Stimulated activated naive CD8-positive, alpha-beta T cell treated with anti-CD3 and anti-CD28 coated beads, Interleukin-15, amount 100 ng/mL, for 72 hours (primary cell): ENCODE measurements around the gene PDE5A.

ENCODE experiments used
- ATAC-seq: fragments of 150-1000 bp; cut with Tn5 transposase; 2 replicates; pipeline ENCODE4 v1.10.0; 2021; ENCODE audit warnings: mild to moderate bottlenecking, moderate library complexity
- DNase-seq, 2 donors: peaks; one replicate each; pipeline ENCODE4 v3.0.0; 2021 to 2022
- H3K27ac Mint-ChIP-seq, 2 donors: one replicate each; pipeline ENCODE4 v1.8.0; 2022; ENCODE audit warnings: mild to moderate bottlenecking in 2 of 2, mixed read lengths in 2 of 2, moderate library complexity in 2 of 2
- H3K27me3 Mint-ChIP-seq: one replicate; pipeline ENCODE4 v1.8.0; 2022; ENCODE audit warnings: mixed read lengths
- H3K4me1 Mint-ChIP-seq: one replicate; pipeline ENCODE4 v1.8.0; 2022; ENCODE audit warnings: mild to moderate bottlenecking, mixed read lengths
- H3K4me3 Mint-ChIP-seq, 2 donors: one replicate each; pipeline ENCODE4 v1.8.0; 2022; ENCODE audit warnings: mild to moderate bottlenecking in 2 of 2, mixed read lengths in 2 of 2, moderate library complexity in 1 of 2
- H3K9me3 Mint-ChIP-seq, 2 donors: one replicate each; pipeline ENCODE4 v1.8.0; 2022; ENCODE audit warnings: mixed read lengths in 2 of 2

Gene PDE5A

DNA sequence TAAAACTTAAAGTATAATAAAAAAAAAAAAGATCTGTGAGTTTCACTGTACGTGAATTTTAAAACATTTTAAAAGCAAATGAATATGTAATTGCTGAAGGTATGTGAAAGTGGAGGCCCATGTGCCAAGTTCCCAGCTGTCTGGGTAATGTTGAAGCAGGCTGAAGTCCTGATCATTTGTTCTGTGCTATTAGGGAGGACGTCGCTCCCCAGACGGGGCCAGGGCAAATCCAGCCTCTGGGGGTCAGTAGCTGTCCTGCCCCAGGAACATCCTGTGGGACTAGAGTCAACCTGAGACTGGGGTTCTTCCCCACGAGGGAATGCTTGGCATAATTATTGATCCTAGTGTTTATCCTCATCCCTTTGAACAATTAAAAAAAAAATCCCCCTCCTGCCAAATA, 48.8 kb downstream of the PDE5A start:
- DNase-seq, result no peak
- Mint-ChIP-seq H3K4me1 (no peaks in the 10 kb centered on the region), H3K9me3 (peaks cover 8 to 20% of the 10 kb centered on the region in 2 donors), H3K27me3 (no peaks in the 10 kb centered on the region), H3K4me3 (no peak overlapping the region), H3K27ac (no peak overlapping the region)
- ATAC-seq, result no peak

DNA sequence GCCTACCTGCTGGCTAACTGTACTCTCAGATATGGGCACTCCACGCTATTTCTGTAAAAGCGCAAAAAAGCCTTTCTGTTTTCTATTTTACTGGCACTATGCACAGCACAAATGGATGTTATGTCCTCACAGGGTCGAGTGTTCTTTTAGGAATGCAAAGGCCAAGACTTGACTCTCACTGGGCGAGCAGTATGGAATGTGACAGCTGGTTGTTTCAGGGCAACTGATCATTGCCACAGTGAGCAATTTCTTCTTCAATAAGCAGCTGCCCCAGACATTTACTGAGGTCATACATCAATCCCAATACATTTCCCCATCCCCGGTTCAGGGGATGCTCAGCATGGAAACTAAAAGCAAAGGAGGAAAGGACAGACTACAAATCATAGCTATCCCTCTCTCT, 58.2 kb downstream of the PDE5A start:
- H3K4me3 Mint-ChIP-seq, result no peak overlapping the region
- H3K9me3 Mint-ChIP-seq, result peaks cover 11 to 15% of the 10 kb centered on the region in 2 donors
- no peak for ATAC-seq
- no peaks in the 10 kb centered on the region for H3K27me3 Mint-ChIP-seq
- no peak for DNase-seq
- H3K4me1 Mint-ChIP-seq, result no peaks in the 10 kb centered on the region
- no peak overlapping the region for H3K27ac Mint-ChIP-seq

DNA sequence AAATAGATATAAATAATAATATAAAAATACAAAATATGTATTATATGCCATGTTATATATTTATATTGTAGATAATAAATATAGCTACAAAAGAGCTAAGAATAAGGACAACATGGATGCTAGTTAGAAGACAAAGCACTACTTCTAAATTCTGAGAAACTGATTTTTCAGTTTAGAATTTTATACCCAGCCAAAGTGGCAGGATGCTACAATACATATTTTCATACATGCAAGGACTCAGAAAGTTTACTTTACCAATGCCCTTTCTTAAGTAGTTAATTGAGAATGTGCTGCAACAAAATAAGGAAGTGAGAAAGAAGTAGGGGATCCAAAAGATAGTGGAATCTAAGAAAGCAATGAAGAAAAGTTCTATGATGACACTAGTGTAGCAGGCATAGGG, 64.5 kb downstream of the PDE5A start:
- Mint-ChIP-seq H3K4me3 (no peak overlapping the region), H3K27me3 (no peaks in the 10 kb centered on the region), H3K4me1 (no peaks in the 10 kb centered on the region), H3K9me3 (peaks cover 20 to 22% of the 10 kb centered on the region in 2 donors), H3K27ac (no peak overlapping the region)
- ATAC-seq (no peak), DNase-seq (no peak)

DNA sequence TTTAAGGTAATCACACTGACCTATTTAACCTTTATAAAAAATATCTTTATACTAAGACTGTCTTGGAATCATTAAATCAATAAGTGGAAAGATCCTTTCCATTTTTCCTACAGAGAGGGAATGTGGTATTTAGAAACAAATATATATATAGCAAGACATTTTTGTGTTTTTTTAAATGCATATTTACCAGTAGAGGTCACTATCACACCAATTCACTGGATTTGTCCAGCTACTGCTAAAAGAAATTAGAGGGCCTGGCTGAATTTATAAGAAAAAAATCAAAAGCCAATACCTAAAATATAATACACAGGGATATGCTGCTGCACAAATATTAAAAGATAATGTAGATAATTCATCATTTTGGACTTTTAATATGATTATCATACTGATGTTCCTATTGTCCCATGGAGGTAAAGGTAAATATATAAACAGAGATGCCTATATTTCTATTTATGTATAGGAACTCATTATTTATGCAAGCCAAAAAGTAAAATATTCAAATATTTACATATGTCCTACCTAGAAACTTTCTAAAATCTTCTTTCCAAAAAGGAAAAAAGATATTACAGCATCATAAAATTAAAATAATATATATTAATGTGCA, 69.5 kb downstream of the PDE5A start:
- Mint-ChIP-seq H3K27me3 (no peaks in the 10 kb centered on the region), H3K4me1 (no peaks in the 10 kb centered on the region), H3K4me3 (no peak overlapping the region), H3K27ac (no peak overlapping the region), H3K9me3 (peaks cover 7 to 10% of the 10 kb centered on the region in 2 donors)
- ATAC-seq, result no peak
- no peak for DNase-seq

DNA sequence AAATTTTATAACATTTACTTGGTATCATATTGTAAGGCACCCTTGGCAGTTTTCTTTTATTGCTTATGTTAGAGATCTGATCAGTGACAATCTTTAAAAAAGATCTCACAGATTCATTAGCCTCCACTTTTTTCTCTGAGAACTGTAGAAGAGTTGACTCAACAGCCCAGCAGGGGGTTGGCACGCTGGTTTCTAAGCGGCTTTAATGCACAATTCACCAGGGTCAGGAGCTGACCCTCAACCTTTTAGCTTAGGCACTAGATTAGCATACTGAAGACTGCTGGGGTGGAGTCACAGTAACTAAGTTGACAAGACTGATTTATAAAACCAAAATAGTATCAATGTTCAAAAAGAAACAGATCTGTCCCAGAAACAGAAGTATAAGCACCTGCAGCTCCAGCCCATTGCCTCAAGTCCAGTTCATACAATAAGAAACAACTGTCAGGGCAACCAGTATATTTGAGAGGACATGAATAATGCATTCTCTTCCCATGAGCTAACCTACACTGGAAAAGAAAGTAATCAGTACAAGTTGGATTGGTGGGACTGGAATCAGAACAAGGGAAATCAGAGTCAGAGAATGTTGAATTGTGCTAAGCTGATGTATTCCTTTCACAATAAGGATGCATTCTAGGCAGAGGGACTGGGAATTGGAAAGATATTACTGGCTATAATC, 77.6 kb downstream of the PDE5A start:
- DNase-seq (no peak), ATAC-seq (no peak)
- no peak overlapping the region for H3K27ac Mint-ChIP-seq
- H3K4me1 Mint-ChIP-seq, result no peaks in the 10 kb centered on the region
- no peaks in the 10 kb centered on the region for H3K27me3 Mint-ChIP-seq
- no peaks in the 10 kb centered on the region for H3K9me3 Mint-ChIP-seq
- no peak overlapping the region for H3K4me3 Mint-ChIP-seq

DNA sequence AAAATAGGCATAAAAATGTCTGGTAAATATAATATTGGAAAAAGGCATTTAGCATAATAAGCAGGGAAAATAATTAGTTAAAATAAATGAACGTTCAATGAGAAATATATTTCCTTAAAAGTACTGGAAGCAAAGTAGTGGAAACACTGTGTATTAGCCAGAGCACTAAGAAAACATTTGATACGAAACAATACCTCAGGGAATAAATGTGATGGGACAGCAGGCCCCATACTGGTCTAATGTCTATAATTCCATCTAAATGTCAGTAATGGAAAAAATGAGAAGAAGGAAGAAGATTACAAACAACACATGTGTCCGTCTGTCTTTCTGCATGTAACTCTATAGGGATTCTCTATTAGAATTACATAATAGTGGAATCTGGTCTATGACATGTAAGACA, 79.0 kb downstream of the PDE5A start:
- no peaks in the 10 kb centered on the region for H3K27me3 Mint-ChIP-seq
- ATAC-seq, result no peak
- no peak overlapping the region for H3K27ac Mint-ChIP-seq
- H3K9me3 Mint-ChIP-seq, result no peaks in the 10 kb centered on the region
- H3K4me3 Mint-ChIP-seq, result no peak overlapping the region
- no peaks in the 10 kb centered on the region for H3K4me1 Mint-ChIP-seq
- DNase-seq, result no peak

DNA sequence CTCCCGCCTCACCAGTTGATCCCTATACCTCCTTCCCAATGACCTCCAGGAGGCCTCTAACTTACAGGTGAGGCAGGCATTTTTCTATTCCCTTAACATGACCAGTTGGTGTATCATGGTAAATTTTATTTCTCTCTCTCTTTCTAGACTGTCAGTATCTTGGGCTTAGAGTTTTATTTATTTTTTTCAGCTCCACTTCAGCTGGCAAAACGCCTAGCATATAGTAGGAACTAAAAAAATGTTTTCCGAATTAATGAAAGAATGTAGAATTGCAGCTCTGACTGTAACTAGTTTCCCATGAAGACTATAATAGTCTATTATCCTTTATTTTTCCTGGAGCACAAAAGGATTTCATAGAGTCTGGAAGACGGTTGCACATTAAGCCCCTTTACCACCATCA, 84.8 kb downstream of the PDE5A start:
- DNase-seq, result no peak
- Mint-ChIP-seq H3K27ac (no peak overlapping the region), H3K9me3 (no peaks in the 10 kb centered on the region), H3K4me1 (no peaks in the 10 kb centered on the region), H3K27me3 (no peaks in the 10 kb centered on the region), H3K4me3 (no peak overlapping the region)
- ATAC-seq, result no peak

DNA sequence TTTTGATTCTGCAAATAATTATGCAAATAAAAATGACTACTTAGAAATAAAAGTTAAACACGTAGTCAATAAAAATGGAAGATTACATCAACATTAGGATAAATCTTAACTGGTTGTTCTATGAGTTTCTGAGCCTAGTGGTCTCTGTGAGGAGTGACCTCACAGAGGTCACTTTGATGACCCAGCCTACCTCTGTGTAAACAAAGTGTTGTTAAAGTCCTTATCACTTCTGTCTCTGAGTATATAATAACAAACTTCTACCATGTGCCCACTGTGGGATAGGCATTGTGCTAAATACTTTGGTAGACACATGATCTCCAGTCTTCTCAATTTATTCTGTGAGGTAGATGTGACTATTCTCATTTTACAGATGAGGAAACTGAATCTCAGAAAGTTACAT, 85.4 kb downstream of the PDE5A start:
- ATAC-seq, result no peak
- no peak overlapping the region for H3K27ac Mint-ChIP-seq

DNA sequence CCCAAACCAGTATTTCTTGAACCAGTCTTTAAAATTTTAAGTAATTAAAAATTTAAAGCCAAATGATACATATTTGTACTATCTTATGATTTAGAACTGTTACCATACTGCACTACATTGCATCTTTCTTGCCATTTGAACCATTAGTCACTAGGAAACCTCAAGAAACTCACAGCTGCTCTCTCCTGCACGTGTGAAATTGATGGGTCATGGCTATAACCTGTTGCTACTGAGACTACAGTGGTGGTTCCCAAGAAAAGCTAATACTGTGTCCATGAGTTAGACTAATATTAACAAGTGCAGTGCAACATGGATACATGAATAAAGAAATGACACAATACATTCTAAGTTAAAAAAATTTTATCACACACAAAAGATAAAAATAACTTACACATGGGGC, 88.4 kb downstream of the PDE5A start:
- ATAC-seq (no peak), DNase-seq (no peak)
- no peaks in the 10 kb centered on the region for H3K4me1 Mint-ChIP-seq

More for the DNA sequence above, 85.4 kb downstream of the PDE5A start:
- H3K9me3 Mint-ChIP-seq, result no peaks in the 10 kb centered on the region
- no peaks in the 10 kb centered on the region for H3K4me1 Mint-ChIP-seq
- H3K4me3 Mint-ChIP-seq, result no peak overlapping the region
- no peak for DNase-seq
- H3K27me3 Mint-ChIP-seq, result no peaks in the 10 kb centered on the region

DNA sequence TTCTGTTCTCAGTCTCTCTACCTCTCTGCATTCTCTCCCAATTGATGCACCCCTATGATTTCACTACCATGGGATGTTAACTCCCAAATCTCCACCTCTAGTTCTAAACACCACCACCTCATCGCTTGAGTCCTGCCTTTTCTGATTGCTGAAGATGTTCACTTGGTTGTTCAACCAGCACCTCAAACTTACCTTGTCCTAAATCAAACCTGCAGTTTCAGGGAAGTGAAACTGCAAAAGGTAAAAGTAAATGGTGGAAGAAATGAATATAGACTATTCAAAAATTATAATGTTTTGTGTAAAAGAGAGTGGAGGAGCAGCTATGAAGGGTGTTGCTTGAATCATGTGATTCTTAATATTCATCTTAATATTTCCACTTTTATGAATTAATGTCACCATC, 91.0 kb downstream of the PDE5A start:
- Mint-ChIP-seq H3K9me3 (no peaks in the 10 kb centered on the region), H3K4me3 (no peak overlapping the region), H3K27ac (no peak overlapping the region), H3K4me1 (no peaks in the 10 kb centered on the region), H3K27me3 (no peaks in the 10 kb centered on the region)
- no peak for DNase-seq
- ATAC-seq, result no peak

More for the DNA sequence above, 88.4 kb downstream of the PDE5A start:
- H3K27ac Mint-ChIP-seq, result no peak overlapping the region
- H3K27me3 Mint-ChIP-seq, result no peaks in the 10 kb centered on the region
- no peaks in the 10 kb centered on the region for H3K9me3 Mint-ChIP-seq
- H3K4me3 Mint-ChIP-seq, result no peak overlapping the region

DNA sequence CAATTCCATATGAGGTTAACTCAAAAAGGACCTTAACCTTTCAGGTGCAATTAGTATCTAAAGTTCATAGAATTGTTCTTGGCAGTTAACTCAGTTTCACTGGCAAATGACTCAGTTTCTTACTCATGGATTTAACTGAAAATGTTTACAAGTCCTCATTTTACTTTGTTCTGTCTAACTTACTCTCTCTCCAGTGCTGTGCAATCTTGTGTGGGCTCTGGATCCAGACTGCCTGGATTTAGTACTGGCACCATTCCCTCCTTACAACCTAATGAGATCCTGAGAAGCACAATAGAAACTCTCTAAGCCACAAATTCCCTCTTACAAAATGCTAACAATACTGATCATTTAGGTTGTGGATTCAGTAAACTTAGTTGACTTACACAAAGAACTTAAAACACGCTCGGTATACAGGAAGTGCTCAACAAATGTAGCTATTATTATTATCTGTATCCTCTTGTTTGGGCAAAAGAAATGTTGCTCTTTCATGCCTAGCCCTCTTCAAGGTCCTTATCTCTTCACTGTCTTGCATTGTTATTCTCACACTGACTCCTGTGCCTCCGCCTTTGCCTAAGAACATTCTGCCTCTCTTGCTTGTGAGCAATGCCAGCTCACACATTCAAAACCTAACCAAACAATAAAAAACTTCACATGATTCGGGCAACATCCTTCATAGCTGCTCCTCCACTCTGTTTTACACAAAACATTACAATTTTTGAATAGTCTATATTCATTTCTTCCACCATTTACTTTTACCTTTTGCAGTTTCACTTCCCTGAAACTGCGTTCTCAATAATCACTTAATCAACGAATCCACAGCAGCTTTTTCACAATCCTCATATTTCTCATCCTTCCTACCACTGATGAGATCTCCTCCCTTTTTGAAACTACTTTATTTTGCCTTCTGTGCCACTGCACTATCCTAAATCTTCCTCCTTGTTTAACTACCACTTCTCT, 91.8 kb downstream of the PDE5A start:
- H3K27me3 Mint-ChIP-seq, result no peaks in the 10 kb centered on the region
- no peaks in the 10 kb centered on the region for H3K9me3 Mint-ChIP-seq
- no peak for DNase-seq
- no peak for ATAC-seq
- H3K4me1 Mint-ChIP-seq, result no peaks in the 10 kb centered on the region
- H3K4me3 Mint-ChIP-seq, result no peak overlapping the region
- no peak overlapping the region for H3K27ac Mint-ChIP-seq

DNA sequence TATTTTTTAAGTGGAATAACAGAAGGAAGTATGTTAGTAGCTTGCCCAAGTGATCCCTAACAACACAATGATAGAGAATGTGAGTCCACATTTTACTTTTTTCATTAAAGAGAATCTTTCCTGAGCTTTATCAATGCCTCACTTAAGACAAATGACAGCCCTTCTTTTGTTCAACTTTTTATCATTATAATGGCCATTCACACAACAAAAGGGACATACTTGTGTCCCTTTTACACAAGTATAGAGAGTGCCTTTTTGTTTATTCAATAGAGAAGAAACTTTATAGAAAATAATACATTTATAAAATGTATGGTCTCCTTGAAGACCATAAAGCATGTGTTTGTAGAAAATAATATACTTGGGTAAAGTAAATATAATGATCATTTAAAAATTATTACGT, 96.3 kb downstream of the PDE5A start:
- no peaks in the 10 kb centered on the region for H3K27me3 Mint-ChIP-seq
- H3K9me3 Mint-ChIP-seq, result no peaks in the 10 kb centered on the region
- ATAC-seq (no peak), DNase-seq (no peak)
- no peak overlapping the region for H3K27ac Mint-ChIP-seq
- H3K4me1 Mint-ChIP-seq, result no peaks in the 10 kb centered on the region
- no peak overlapping the region for H3K4me3 Mint-ChIP-seq

DNA sequence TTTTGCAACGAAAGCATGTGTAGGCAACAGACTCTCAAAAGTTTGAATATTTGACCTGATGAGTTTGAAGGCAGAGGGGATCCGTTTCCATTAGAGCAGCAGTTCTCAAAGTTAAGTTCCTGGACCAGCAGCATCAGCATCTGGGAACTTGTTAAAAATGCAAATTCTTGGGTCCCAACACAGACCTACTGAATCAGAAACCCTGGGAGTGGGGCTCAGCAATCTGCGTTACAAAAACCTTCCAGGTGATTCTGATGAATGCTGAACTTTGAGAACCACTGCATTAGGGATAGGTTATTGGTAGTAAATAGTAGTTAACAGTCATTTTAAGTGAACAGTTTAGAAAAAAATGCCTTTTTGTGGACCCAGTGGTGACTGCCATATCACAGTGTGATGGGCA, 98.8 kb downstream of the PDE5A start:
- Mint-ChIP-seq H3K27me3 (no peaks in the 10 kb centered on the region), H3K4me3 (no peak overlapping the region), H3K9me3 (no peaks in the 10 kb centered on the region), H3K4me1 (no peaks in the 10 kb centered on the region), H3K27ac (no peak overlapping the region)
- DNase-seq, result no peak
- ATAC-seq, result no peak

DNA sequence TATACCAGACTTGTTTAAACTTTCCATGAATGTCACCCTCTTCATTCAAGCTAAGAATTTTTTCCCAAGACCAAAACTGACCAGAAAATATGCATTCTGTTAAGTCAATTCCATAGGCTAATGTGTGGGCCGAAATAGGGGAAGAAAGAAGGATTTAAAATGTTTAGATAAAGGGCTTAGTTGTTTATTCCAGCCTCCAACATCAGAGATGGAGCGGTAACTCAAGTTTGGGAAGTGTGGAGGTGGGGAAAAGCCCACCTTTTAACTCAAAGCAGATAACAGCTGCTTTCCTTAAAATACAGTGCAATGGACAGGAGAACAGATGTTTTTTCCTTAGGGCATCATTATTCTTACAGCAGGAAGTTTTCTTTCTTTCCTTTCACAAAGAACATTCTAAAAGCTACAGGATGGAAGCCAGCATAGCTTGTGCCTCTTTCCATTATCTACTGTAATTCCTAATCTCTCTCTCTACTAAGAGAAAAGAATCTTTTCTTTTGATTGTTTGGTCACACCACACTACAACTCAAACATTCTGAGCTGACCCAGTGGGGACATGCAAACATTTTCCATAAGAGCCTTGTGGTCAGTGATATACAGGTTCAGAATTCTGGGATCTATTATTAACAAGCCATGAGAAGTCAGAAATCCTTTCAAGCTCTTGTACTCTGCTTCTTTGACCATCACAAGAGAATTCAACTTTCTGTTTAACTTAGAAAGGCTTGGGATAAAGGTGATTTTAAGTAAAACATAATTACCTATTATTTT, 101.6 kb downstream of the PDE5A start:
- no peaks in the 10 kb centered on the region for H3K9me3 Mint-ChIP-seq
- ATAC-seq, result no peak

More for the DNA sequence above, 101.6 kb downstream of the PDE5A start:
- no peak for DNase-seq
- H3K27me3 Mint-ChIP-seq, result no peaks in the 10 kb centered on the region
- H3K4me1 Mint-ChIP-seq, result no peaks in the 10 kb centered on the region
- no peak overlapping the region for H3K4me3 Mint-ChIP-seq
- no peak overlapping the region for H3K27ac Mint-ChIP-seq
